ENCODE results near the gene NAP1L2. TPM values are rescaled to one million over a fixed set of nuclear protein-coding genes. Genes with fewer than 3 reads are reported as not detected.
"Not testable (repeated sequence)": the region's sequence is repeated elsewhere in the genome, so short reads cannot be mapped to it uniquely, and the experiment has no call there.

Gene NAP1L2
- total and polyA plus RNA-seq, 4 experiments from 2014 or later, result 0.63 to 20.9 (median 11.0) TPM

DNA sequence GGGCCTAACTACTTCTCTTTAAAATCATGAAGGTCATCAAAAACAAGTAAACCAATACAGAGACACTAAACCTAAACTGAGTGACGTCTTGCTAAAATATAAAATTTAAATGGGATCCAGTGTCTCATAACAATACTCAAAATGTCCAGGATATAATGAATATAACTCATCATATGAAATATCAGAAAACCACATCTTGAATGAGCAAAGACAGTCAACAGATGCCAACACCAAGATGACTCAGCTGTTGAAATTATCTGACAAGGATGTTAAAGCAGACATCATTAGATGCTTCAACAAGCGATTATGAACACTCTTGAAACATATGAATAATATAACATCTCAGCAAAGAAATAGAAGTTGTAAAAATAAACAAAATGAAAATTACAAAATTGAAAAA is 8.3 kb downstream of the NAP1L2 start:
- Mint-ChIP-seq H3K27ac (no peak overlapping the region), H3K27me3 (no peaks in the 10 kb centered on the region), H3K9me3 (peaks cover 0 to 16% (median 2%) of the 10 kb centered on the region in 8 donors), H3K4me3 (no peak overlapping the region), H3K36me3 (peaks cover 0 to 2% of the 10 kb centered on the region in 2 donors), H3K4me1 (peaks cover 0 to 2% (median 1%) of the 10 kb centered on the region in 4 donors)
- ChIA-PET CTCF (ENCODE audit: partially characterized antibody) (no interaction called here), POLR2A (ENCODE audit: partially characterized antibody) (no interaction called here)
- Histone ChIP-seq H3K36me3 (ENCODE audit: insufficient read depth, low read length) (no peaks in the 10 kb centered on the region), H3K27me3 (ENCODE audit: insufficient read depth, low read length) (no peaks in the 10 kb centered on the region), H3K9me3 (ENCODE audit: control insufficient read depth in 1 of 2, low read length in 2 of 2) (no peaks in the 10 kb centered on the region), H3K4me1 (ENCODE audit: insufficient read depth, low read length) (no peaks in the 10 kb centered on the region), H3K4me3 (ENCODE audit: low read length in 2 of 2) (no peak overlapping the region), H3K27ac (ENCODE audit: low read depth, low read length) (no peak overlapping the region)
- no peak for DNase-seq
- intact Hi-C loops (cut with micrococcal nuclease), result no loop called here

DNA sequence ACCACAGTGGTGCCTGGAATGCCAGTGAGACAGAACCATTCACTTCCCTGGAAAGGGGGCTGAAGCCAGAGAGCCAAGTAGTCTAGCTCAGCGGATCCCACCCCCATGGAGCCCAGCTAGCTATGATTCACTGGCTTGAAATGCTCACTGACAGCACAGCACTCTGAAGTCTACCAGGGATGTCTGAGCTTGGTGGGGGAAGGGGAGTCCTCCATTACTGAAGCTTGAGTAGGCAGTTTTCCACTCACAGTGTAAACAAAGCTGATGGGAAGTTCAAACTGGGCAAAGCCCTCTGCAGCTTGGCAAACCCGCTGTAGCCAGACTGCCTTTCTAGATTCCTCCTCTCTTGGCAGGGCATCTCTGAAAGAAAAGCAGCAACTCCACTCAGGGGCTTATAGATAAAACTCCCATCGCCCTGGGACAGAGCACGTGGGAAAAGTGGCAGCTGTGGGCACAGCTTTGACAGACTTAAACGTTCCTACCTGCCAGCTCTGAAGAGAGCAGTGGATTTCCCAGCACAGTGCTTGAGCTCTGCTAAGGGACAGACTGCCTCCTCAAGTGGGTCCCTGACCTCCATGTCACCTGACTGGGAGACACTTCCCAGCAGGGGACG is 32.0 kb downstream of the NAP1L2 start:
- no peak for DNase-seq
- Histone ChIP-seq H3K9me3 (ENCODE audit: control insufficient read depth in 1 of 2, low read length in 2 of 2) (no peaks in the 10 kb centered on the region), H3K4me3 (ENCODE audit: low read length in 2 of 2) (no peak overlapping the region), H3K27me3 (ENCODE audit: insufficient read depth, low read length) (no peaks in the 10 kb centered on the region), H3K36me3 (ENCODE audit: insufficient read depth, low read length) (no peaks in the 10 kb centered on the region), H3K27ac (ENCODE audit: low read depth, low read length) (no peak overlapping the region), H3K4me1 (ENCODE audit: insufficient read depth, low read length) (no peaks in the 10 kb centered on the region)
- H3K4me3 Mint-ChIP-seq, result no peak overlapping the region
- H3K27me3 Mint-ChIP-seq, result peaks cover 1 to 3% of the 10 kb centered on the region in 2 donors
- no peaks in the 10 kb centered on the region for H3K36me3 Mint-ChIP-seq
- intact Hi-C loops (cut with micrococcal nuclease), result no loop called here
- no peak overlapping the region for H3K27ac Mint-ChIP-seq
- ChIA-PET CTCF (ENCODE audit: partially characterized antibody) (no interaction called here), POLR2A (ENCODE audit: partially characterized antibody) (no interaction called here)
- H3K4me1 Mint-ChIP-seq, result no peaks in the 10 kb centered on the region
- H3K9me3 Mint-ChIP-seq, result peaks cover 0 to 13% (median 4%) of the 10 kb centered on the region in 8 donors

DNA sequence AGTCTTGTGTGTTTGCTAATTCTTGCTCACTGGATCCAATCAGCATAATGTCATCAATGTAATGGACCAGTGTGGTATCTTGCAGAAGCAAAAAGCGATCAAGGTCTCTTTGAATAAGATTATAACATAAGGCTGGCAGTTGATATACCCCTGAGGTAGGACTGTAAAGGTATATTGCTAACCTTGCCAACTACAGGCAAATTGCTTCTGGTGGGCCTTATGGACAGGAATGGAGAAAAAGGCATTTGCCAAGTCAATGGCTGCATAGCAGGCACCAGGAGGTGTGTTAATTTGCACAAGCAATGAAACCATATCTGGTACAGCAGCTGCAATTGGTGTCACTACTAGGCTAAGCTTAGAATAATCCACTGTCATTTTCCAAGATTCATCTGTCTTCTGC is 45.7 kb downstream of the NAP1L2 start:
- H3K27ac Mint-ChIP-seq; CTCF ChIA-PET (ENCODE audit: partially characterized antibody); H3K4me3 ChIP-seq (ENCODE audit: low read length in 2 of 2); H3K27me3 ChIP-seq (ENCODE audit: insufficient read depth, low read length); H3K4me1 Mint-ChIP-seq; POLR2A ChIA-PET (ENCODE audit: partially characterized antibody); intact Hi-C loops (cut with micrococcal nuclease); H3K27ac ChIP-seq (ENCODE audit: low read depth, low read length); H3K4me3 Mint-ChIP-seq; H3K9me3 ChIP-seq (ENCODE audit: control insufficient read depth in 1 of 2, low read length in 2 of 2); H3K36me3 Mint-ChIP-seq; DNase-seq; H3K9me3 Mint-ChIP-seq; H3K4me1 ChIP-seq (ENCODE audit: insufficient read depth, low read length); H3K27me3 Mint-ChIP-seq; H3K36me3 ChIP-seq (ENCODE audit: insufficient read depth, low read length): not testable (repeated sequence)

Other genes starting within 250 kb of the NAP1L2 start
- gene PABPC1L2B, start 211.9 kb downstream of the NAP1L2 start, total RNA-seq, result not detected
- gene PABPC1L2B, start 211.9 kb downstream of the NAP1L2 start, polyA plus RNA-seq, result not detected
- gene PABPC1L2A, start 135.3 kb downstream of the NAP1L2 start, total RNA-seq, result not detected
- not detected for gene PABPC1L2A, start 135.3 kb downstream of the NAP1L2 start, polyA plus RNA-seq
- gene CDX4, start 232.2 kb upstream of the NAP1L2 start, total RNA-seq, result not detected
- not detected for gene CDX4, start 232.2 kb upstream of the NAP1L2 start, polyA plus RNA-seq

Data from CD4-positive, alpha-beta memory T cell (primary cell).